Dermis blood vessel endothelial cell (primary cell): Measurements from ENCODE around the gene SAT1. TPM values are rescaled to one million over a fixed set of nuclear protein-coding genes. Genes with fewer than 3 reads are reported as not detected.

Experiments
- DNase-seq: peaks from one replicate; pipeline ENCODE4 v3.0.0; 2010
- total RNA-seq: library from RNA; depleted of rRNA; stranded (reverse); fragments of >200 nt; gene quantifications from 2 replicates; pipeline ENCODE4 v1.2.3, GENCODE V29; 2014

Gene SAT1
- total RNA-seq, 1 donor from 2014 or later: 422 TPM

- peak; percentile 84 for DNase-seq
Measured at GRCh38 chrX:23811108-23811651, 28.2 kb downstream of the SAT1 start.

GRCh38 chrX:23811656-23812055 lies 28.7 kb downstream of the SAT1 start:
- DNase-seq: no peak

GRCh38 chrX:23813808-23814207 lies 30.8 kb downstream of the SAT1 start:
- no peak for DNase-seq

GRCh38 chrX:23815376-23815775 lies 32.4 kb downstream of the SAT1 start:
- DNase-seq: no peak

- DNase-seq: no peak
Measured at GRCh38 chrX:23816179-23816578, 33.2 kb downstream of the SAT1 start.

GRCh38 chrX:23817979-23818336 lies 35.0 kb downstream of the SAT1 start:
- no peak for DNase-seq

- no peak for DNase-seq
Measured at GRCh38 chrX:23819385-23820234, 36.6 kb downstream of the SAT1 start.

GRCh38 chrX:23820235-23820782 lies 37.3 kb downstream of the SAT1 start:
- no peak for DNase-seq

GRCh38 chrX:23821847-23822246 lies 38.9 kb downstream of the SAT1 start:
- no peak for DNase-seq

GRCh38 chrX:23822397-23822796 lies 39.4 kb downstream of the SAT1 start:
- DNase-seq: no peak

GRCh38 chrX:23822841-23823240 lies 39.9 kb downstream of the SAT1 start:
- no peak for DNase-seq

- DNase-seq: no peak
Measured at GRCh38 chrX:23825675-23826074, 42.7 kb downstream of the SAT1 start.

- no peak for DNase-seq
Measured at GRCh38 chrX:23826216-23826615, 43.2 kb downstream of the SAT1 start.

- DNase-seq: no peak
Measured at GRCh38 chrX:23826653-23827052, 43.7 kb downstream of the SAT1 start.

GRCh38 chrX:23828881-23829280 lies 45.9 kb downstream of the SAT1 start:
- no peak for DNase-seq

- no peak for DNase-seq
Measured at GRCh38 chrX:23832721-23833120, 49.7 kb downstream of the SAT1 start.

Other genes with a start within 250 kb of the SAT1 start
- 127 and 222 TPM in 2 replicates for gene PRDX4, start 115.7 kb upstream of the SAT1 start, total RNA-seq
- gene ACOT9, start 39.9 kb upstream of the SAT1 start, total RNA-seq: 86.1 and 87.3 TPM in 2 replicates
- gene APOO, start 124.8 kb downstream of the SAT1 start, total RNA-seq: 5.6 and 10.9 TPM in 2 replicates
- 0.05 TPM in 1 of 2 replicates, not detected in the other for gene CXorf58, start 124.8 kb downstream of the SAT1 start, total RNA-seq
- gene KLHL15, start 244.0 kb downstream of the SAT1 start, total RNA-seq: 9.4 and 10.0 TPM in 2 replicates